ENCODE measurements around the gene RIN3. TPM values are rescaled to one million over a fixed set of nuclear protein-coding genes. Genes with fewer than 3 reads are reported as not detected.

The RIN3 gene
- total and polyA plus RNA-seq, 4 donors = 5.0 to 15.6 (median 9.0) TPM

- Histone ChIP-seq H3K27me3 (ENCODE audit: control insufficient read depth in 4 of 4, insufficient read depth in 4 of 4, low read length in 3 of 4) (no peaks in the 10 kb centered on the region), H3K9ac (ENCODE audit: low read depth in 1 of 2, low read length in 2 of 2) (no peak overlapping the region), H3K27ac (ENCODE audit: low read depth in 1 of 2, low read length in 2 of 2) (no peak overlapping the region), H3K4me1 (ENCODE audit: control insufficient read depth in 4 of 4, insufficient read depth in 4 of 4, low read length in 3 of 4) (no peaks in the 10 kb centered on the region), H3K9me3 (ENCODE audit: control insufficient read depth in 4 of 4, low read length in 3 of 4) (no peaks in the 10 kb centered on the region), H3K4me3 (ENCODE audit: low read depth in 1 of 3, low read length in 3 of 3) (no peak overlapping the region), H3K36me3 (ENCODE audit: control insufficient read depth in 4 of 4, insufficient read depth in 3 of 4, low read depth in 1 of 4, low read length in 3 of 4) (peaks cover 0 to 40% (median 12%) of the 10 kb centered on the region in 4 donors)
- 97% methylated on average over 2 of the region's 2 CpGs for WGBS
- DNase-seq (ENCODE audit: low spot score) = no peak
- TF ChIP-seq TAF1 (conservative IDR thresholded peaks at IDR 0.05) (no peak), HNF4G (IDR thresholded peaks at IDR 0.05) (no peak), RXRA (IDR thresholded peaks at IDR 0.05) (no peak), NR2F2 (IDR thresholded peaks at IDR 0.05) (no peak), JUND (IDR thresholded peaks at IDR 0.05) (no peak), FOXA2 (IDR thresholded peaks at IDR 0.05) (no peak), SP1 (IDR thresholded peaks at IDR 0.05) (no peak), EGR1 (IDR thresholded peaks at IDR 0.05; ENCODE audit: low read depth in 2 of 2) (no peak), REST (IDR thresholded peaks at IDR 0.05) (no peak), FOXA1 (IDR thresholded peaks at IDR 0.05) (no peak), MAX (IDR thresholded peaks at IDR 0.05) (no peak)
- TF ChIP-seq, protein P1, sequence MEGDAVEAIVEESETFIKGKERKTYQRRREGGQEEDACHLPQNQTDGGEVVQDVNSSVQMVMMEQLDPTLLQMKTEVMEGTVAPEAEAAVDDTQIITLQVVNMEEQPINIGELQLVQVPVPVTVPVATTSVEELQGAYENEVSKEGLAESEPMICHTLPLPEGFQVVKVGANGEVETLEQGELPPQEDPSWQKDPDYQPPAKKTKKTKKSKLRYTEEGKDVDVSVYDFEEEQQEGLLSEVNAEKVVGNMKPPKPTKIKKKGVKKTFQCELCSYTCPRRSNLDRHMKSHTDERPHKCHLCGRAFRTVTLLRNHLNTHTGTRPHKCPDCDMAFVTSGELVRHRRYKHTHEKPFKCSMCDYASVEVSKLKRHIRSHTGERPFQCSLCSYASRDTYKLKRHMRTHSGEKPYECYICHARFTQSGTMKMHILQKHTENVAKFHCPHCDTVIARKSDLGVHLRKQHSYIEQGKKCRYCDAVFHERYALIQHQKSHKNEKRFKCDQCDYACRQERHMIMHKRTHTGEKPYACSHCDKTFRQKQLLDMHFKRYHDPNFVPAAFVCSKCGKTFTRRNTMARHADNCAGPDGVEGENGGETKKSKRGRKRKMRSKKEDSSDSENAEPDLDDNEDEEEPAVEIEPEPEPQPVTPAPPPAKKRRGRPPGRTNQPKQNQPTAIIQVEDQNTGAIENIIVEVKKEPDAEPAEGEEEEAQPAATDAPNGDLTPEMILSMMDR (IDR thresholded peaks at IDR 0.05; ENCODE audit: low read depth, low read length, missing input control) = no peak
These were observed 65.8 kb downstream of the RIN3 start for GRCh38 chr14:92579244-92579936.

DNA sequence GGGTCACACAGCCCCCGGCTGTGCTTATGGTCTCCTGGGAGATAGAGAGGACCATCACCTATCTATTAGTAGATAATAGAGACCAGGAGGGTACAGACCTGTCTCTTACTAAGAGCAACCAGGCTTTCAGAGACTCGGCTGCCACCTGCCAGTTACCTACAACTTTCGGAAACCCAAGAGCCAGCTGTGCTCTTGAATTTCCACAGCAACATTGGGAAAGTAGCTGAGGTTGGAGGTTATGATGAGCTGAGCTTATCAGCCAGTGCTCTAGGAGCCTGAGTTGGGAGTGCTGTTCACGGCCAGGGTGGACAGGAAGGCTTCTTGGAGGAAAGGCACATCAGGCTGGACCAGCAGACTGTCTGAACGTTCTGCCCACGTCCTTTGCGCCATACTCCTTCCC lies 67.6 kb downstream of the RIN3 start:
- WGBS = 93% methylated on average over 7 of the region's 7 CpGs
- H3K27me3 ChIP-seq (ENCODE audit: control insufficient read depth in 4 of 4, insufficient read depth in 4 of 4, low read length in 3 of 4) = no peaks in the 10 kb centered on the region
- no peak overlapping the region for H3K4me3 ChIP-seq (ENCODE audit: low read depth in 1 of 3, low read length in 3 of 3)
- H3K27ac ChIP-seq (ENCODE audit: low read depth in 1 of 2, low read length in 2 of 2) = no peak overlapping the region
- no peaks in the 10 kb centered on the region for H3K9me3 ChIP-seq (ENCODE audit: control insufficient read depth in 4 of 4, low read length in 3 of 4)
- no peak for DNase-seq (ENCODE audit: low spot score)
- no peak overlapping the region for H3K9ac ChIP-seq (ENCODE audit: low read depth in 1 of 2, low read length in 2 of 2)
- peaks cover 0 to 37% (median 12%) of the 10 kb centered on the region in 4 donors for H3K36me3 ChIP-seq (ENCODE audit: control insufficient read depth in 4 of 4, insufficient read depth in 3 of 4, low read depth in 1 of 4, low read length in 3 of 4)
- no peaks in the 10 kb centered on the region for H3K4me1 ChIP-seq (ENCODE audit: control insufficient read depth in 4 of 4, insufficient read depth in 4 of 4, low read length in 3 of 4)
- TF ChIP-seq ATF3 (IDR thresholded peaks at IDR 0.05) (no peak), YY1 (IDR thresholded peaks at IDR 0.05) (no peak), HNF4G (IDR thresholded peaks at IDR 0.05) (no peak), TAF1 (conservative IDR thresholded peaks at IDR 0.05) (no peak), FOXA2 (IDR thresholded peaks at IDR 0.05) (no peak), MAX (IDR thresholded peaks at IDR 0.05) (no peak), SP1 (IDR thresholded peaks at IDR 0.05) (no peak), FOXA1 (IDR thresholded peaks at IDR 0.05) (no peak), RXRA (IDR thresholded peaks at IDR 0.05) (no peak), HNF4A (conservative IDR thresholded peaks at IDR 0.05) (no peak), NR2F2 (IDR thresholded peaks at IDR 0.05) (no peak), RAD21 (IDR thresholded peaks at IDR 0.05) (no peak), GABPA (IDR thresholded peaks at IDR 0.05 in 1 of 2, conservative IDR thresholded peaks at IDR 0.05 in 1 of 2) (no peak), JUND (IDR thresholded peaks at IDR 0.05) (no peak), EGR1 (IDR thresholded peaks at IDR 0.05; ENCODE audit: low read depth in 2 of 2) (no peak)
- TF ChIP-seq, protein P1 (IDR thresholded peaks at IDR 0.05; ENCODE audit: low read depth, low read length, missing input control) = no peak
- TF ChIP-seq, protein P2, sequence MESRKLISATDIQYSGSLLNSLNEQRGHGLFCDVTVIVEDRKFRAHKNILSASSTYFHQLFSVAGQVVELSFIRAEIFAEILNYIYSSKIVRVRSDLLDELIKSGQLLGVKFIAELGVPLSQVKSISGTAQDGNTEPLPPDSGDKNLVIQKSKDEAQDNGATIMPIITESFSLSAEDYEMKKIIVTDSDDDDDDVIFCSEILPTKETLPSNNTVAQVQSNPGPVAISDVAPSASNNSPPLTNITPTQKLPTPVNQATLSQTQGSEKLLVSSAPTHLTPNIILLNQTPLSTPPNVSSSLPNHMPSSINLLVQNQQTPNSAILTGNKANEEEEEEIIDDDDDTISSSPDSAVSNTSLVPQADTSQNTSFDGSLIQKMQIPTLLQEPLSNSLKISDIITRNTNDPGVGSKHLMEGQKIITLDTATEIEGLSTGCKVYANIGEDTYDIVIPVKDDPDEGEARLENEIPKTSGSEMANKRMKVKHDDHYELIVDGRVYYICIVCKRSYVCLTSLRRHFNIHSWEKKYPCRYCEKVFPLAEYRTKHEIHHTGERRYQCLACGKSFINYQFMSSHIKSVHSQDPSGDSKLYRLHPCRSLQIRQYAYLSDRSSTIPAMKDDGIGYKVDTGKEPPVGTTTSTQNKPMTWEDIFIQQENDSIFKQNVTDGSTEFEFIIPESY (IDR thresholded peaks at IDR 0.05) = no peak

Measured in liver (tissue), 9 donors.